Sciatic nerve (tissue), 2 donors: Measurements from ENCODE around the gene DHX15. TPM values are rescaled to one million over a fixed set of nuclear protein-coding genes. Genes with fewer than 3 reads are reported as not detected.

Source experiments
- ATAC-seq: fragments of 200-7000 bp; cut with Tn5 transposase; one replicate; pipeline ENCODE4 v1.9.1; 2020; ENCODE audit warnings: mild to moderate bottlenecking, moderate library complexity
- DNase-seq: peaks from one replicate; pipeline ENCODE4 v3.0.0-alpha.2; 2020; ENCODE audit warnings: low spot score
- intact Hi-C: fragments of 100-400 bp; cut with DNase I; formaldehyde crosslinking; loops from one replicate; pipeline ENCODE4 v1.14.2; 2022
- total RNA-seq: library from RNA; stranded (reverse); fragmentation: NEBNext Ultra II Directional; extraction: Animal tissue kit (Norgen Biotek cat#: 25700); gene quantifications from one replicate; pipeline ENCODE4 v1.2.1, GENCODE V29; 2021
- donor health status: DM: no; HTN: no; CAD: no.
- donor health status: DM: no; HTN: no; CAD: no.

The DHX15 gene
- total RNA-seq, 1 donor from 2014 or later, result 131 TPM

GRCh38 chr4:24588216-24588954 lies 4.0 kb upstream of the DHX15 start:
- DNase-seq, result no peak
- intact Hi-C loops, result no loop called here
- ATAC-seq, result no peak

GRCh38 chr4:24583451-24584210 lies 723 bp downstream of the DHX15 start:
- ATAC-seq (peak; percentile 57), DNase-seq (peak; percentile 72)
- intact Hi-C loops, result no loop called here

GRCh38 chr4:24582235-24582832 lies 2.0 kb downstream of the DHX15 start:
- intact Hi-C loops, result no loop called here
- ATAC-seq (no peak), DNase-seq (no peak)

GRCh38 chr4:24578364-24578763 lies 6.0 kb downstream of the DHX15 start:
- ATAC-seq, result no peak
- DNase-seq, result no peak
- intact Hi-C loops, result no loop called here

GRCh38 chr4:24576276-24576675 lies 8.1 kb downstream of the DHX15 start:
- ATAC-seq, result no peak
- intact Hi-C loops, result no loop called here
- no peak for DNase-seq

- ATAC-seq, result no peak
- DNase-seq, result no peak
- intact Hi-C loops, result no loop called here
Measured at GRCh38 chr4:24574236-24574635, 10.1 kb downstream of the DHX15 start.

- ATAC-seq (no peak), DNase-seq (no peak)
- intact Hi-C loops, result no loop called here
Measured at GRCh38 chr4:24573582-24573981, 10.8 kb downstream of the DHX15 start.

GRCh38 chr4:24570574-24571236 lies 13.6 kb downstream of the DHX15 start:
- intact Hi-C loops, result no loop called here
- DNase-seq (no peak), ATAC-seq (no peak)

GRCh38 chr4:24570172-24570571 lies 14.2 kb downstream of the DHX15 start:
- ATAC-seq (no peak), DNase-seq (no peak)
- intact Hi-C loops, result no loop called here

- DNase-seq (no peak), ATAC-seq (no peak)
- intact Hi-C loops, result no loop called here
Measured at GRCh38 chr4:24569662-24570061, 14.7 kb downstream of the DHX15 start.

GRCh38 chr4:24568425-24568824 lies 15.9 kb downstream of the DHX15 start:
- intact Hi-C loops, result no loop called here
- ATAC-seq (no peak), DNase-seq (no peak)

- ATAC-seq, result no peak
- intact Hi-C loops, result no loop called here
- no peak for DNase-seq
Measured at GRCh38 chr4:24565054-24565453, 19.3 kb downstream of the DHX15 start.

- no peak for ATAC-seq
- no peak for DNase-seq
- intact Hi-C loops, result no loop called here
Measured at GRCh38 chr4:24564488-24564887, 19.9 kb downstream of the DHX15 start.

- intact Hi-C loops, result no loop called here
- ATAC-seq (no peak), DNase-seq (no peak)
Measured at GRCh38 chr4:24561438-24562139, 22.8 kb downstream of the DHX15 start.

GRCh38 chr4:24560868-24561368 lies 23.4 kb downstream of the DHX15 start:
- DNase-seq, result no peak
- intact Hi-C loops, result no loop called here
- no peak for ATAC-seq

GRCh38 chr4:24559889-24560288 lies 24.5 kb downstream of the DHX15 start:
- ATAC-seq, result no peak
- intact Hi-C loops, result no loop called here
- DNase-seq, result no peak

GRCh38 chr4:24559032-24559821 lies 25.1 kb downstream of the DHX15 start:
- no peak for DNase-seq
- intact Hi-C loops, result no loop called here
- ATAC-seq, result no peak
